ENCODE measurements around the gene SV2B.
"Not testable (repeated sequence)": the region's sequence is repeated elsewhere in the genome, so short reads cannot be mapped to it uniquely, and the experiment has no call there.

Gene SV2B

DNA sequence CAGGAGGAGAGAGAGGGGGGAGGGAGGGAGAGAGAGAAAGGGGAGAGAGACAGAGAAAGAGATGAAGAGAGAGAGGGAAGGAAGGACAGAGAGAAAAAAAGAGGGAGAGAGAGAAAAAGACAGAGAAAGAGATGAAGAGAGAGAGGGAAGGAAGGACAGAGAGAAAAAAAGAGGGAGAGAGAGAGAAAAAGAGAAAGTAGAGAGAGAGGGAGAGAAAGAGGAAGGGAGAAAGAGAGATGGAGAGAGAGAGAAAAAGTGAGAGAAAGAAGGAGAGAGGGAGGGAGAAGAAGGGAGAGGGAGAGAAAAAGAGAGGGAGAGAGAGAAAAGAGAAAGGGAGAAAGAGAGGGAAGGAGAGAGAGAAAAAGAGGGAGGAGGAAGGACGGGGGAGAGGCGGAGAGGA, 204.2 kb downstream of the SV2B start:
- DNase-seq (ENCODE audit: low read depth in 1 of 2, low spot score in 1 of 2) = no peak

DNA sequence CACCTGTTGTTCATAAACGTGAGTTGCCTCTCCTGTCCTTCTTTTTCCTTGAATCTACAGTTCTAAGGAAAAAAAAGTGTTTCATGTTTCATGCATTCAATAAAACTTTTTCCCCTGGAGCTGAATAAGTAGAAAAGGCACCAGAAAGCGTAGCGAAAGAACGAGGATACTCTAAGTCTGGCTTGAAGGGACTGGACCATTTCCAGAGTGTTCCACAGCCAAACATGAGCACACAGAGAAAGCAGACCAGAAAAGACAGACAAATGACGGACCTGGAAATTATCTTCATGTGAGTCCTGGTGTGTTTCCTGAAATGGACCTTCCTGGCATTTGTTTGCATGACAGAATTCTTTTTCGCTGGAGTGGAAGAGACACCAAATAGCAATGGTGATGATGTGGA, 204.7 kb downstream of the SV2B start:
- DNase-seq (ENCODE audit: low read depth in 1 of 2, low spot score in 1 of 2) = no peak

- no peak for DNase-seq (ENCODE audit: low read depth in 1 of 2, low spot score in 1 of 2)
Observed at GRCh38 chr15:91306144-91306543, 206.1 kb downstream of the SV2B start.

GRCh38 chr15:91307601-91308000, 207.5 kb downstream of the SV2B start:
- no peak for DNase-seq (ENCODE audit: low read depth in 1 of 2, low spot score in 1 of 2)

GRCh38 chr15:91308199-91308598, 208.1 kb downstream of the SV2B start:
- no peak for DNase-seq (ENCODE audit: low read depth in 1 of 2, low spot score in 1 of 2)

DNA sequence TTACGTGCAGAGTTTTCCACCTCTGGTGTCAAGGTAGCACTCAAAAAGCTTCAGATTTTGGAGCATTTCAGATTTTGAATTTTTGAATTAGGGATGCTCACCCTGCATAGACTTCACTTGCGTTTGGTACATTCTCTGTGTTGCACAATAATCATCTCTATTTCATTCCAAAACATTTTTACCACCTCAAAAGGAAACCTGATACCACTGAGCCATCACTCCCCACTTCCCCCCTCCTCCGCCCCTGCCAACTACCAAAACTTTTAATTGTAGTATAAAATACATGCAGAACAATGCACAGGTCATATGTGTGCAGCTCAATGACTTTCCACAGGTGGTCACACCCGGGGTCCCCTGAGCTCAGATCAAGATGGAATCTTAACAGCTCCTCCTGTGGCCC, 208.8 kb downstream of the SV2B start:
- DNase-seq (ENCODE audit: low read depth in 1 of 2, low spot score in 1 of 2) = peak in 1 of 2 donors; percentile 11

DNA sequence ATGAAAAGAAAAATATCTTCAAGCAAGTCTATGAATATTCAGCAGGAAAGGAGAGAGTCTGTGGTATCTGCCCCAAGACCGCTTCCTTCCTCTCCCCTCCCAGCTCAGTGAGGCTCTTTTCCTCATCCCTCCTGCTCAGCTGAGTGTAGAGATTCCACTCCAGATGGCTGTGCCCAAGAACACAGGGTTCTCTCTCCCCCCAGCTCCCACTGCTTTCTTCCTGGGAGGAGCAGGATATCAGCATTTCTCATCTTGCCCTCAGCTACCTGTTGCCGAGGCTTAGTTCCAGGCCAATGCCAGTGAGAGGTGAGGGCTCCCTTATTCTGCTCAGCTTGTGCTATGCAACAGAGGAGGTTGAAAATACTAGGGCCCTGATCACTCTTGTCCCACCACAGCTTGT, 211.9 kb downstream of the SV2B start:
- no peak for DNase-seq (ENCODE audit: low read depth in 1 of 2, low spot score in 1 of 2)

DNA sequence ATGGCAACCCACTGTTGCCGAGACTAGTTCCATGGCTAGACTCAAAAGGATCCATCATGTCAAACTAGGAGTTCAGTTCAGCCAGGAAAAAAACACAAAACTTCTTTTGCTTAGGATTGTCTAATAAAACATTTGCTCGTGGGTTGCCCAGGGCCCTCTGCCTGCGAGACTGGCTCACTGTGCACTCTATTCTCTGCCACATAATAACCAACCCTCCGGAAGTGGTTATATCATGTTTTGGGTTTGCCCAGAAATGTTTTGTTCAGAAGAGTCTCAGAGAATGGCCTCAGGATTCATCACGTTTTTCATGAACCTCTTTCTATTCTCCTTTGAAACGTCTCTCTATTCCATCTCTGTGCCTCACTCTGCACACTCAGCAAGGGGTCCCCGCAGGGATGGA, 216.1 kb downstream of the SV2B start:
- no peak for DNase-seq (ENCODE audit: low read depth in 1 of 2, low spot score in 1 of 2)

- DNase-seq (ENCODE audit: low read depth in 1 of 2, low spot score in 1 of 2) = no peak
Observed at GRCh38 chr15:91318516-91318915, 218.5 kb downstream of the SV2B start.

GRCh38 chr15:91318931-91319330, 218.9 kb downstream of the SV2B start:
- no peak for DNase-seq (ENCODE audit: low read depth in 1 of 2, low spot score in 1 of 2)

DNA sequence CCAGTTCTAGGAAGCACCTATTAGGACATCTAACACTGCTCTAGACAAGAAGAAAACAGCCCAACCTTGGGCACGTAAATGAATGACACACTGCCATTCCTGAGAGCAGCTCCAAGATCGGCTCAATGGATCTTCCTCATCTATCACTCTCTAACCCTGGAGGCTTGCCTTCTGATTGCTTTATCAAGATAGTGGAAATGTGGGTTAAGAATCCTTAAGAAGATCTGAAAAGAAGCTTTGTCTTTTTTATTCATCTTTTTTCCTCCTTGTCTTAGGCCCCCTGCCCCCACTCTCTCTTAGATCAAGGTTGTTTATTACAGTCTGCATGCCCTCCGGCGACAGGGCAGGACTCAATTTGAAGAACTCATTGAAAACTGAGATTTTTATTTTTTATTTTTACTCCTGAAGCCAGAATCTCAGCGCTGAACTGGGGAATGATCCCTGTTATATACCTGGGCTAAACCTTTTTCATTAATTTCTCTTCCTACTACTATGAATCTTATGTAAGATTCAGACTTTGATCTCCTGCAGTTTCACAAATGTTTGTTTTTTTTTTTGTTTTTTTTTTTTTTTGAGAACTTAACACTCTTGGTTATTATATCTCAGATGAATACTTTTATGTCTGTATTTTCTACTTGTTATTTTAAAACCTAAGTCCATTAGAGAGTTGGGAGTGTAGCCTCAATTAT, 219.5 kb downstream of the SV2B start:
- DNase-seq (ENCODE audit: low read depth in 1 of 2, low spot score in 1 of 2) = no peak

GRCh38 chr15:91320101-91320500, 220.0 kb downstream of the SV2B start:
- no peak for DNase-seq (ENCODE audit: low read depth in 1 of 2, low spot score in 1 of 2)

- DNase-seq (ENCODE audit: low read depth in 1 of 2, low spot score in 1 of 2) = no peak
Observed at GRCh38 chr15:91329914-91330313, 229.9 kb downstream of the SV2B start.

GRCh38 chr15:91331581-91331980, 231.5 kb downstream of the SV2B start:
- DNase-seq (ENCODE audit: low read depth in 1 of 2, low spot score in 1 of 2) = no peak

- DNase-seq (ENCODE audit: low read depth in 1 of 2, low spot score in 1 of 2) = no peak
Observed at GRCh38 chr15:91335702-91336101, 235.6 kb downstream of the SV2B start.

GRCh38 chr15:91336687-91337086, 236.6 kb downstream of the SV2B start:
- no peak for DNase-seq (ENCODE audit: low read depth in 1 of 2, low spot score in 1 of 2)

- no peak for DNase-seq (ENCODE audit: low read depth in 1 of 2, low spot score in 1 of 2)
Observed at GRCh38 chr15:91338766-91339165, 238.7 kb downstream of the SV2B start.

GRCh38 chr15:91342097-91342496, 242.0 kb downstream of the SV2B start:
- no peak for DNase-seq (ENCODE audit: low read depth in 1 of 2, low spot score in 1 of 2)

DNA sequence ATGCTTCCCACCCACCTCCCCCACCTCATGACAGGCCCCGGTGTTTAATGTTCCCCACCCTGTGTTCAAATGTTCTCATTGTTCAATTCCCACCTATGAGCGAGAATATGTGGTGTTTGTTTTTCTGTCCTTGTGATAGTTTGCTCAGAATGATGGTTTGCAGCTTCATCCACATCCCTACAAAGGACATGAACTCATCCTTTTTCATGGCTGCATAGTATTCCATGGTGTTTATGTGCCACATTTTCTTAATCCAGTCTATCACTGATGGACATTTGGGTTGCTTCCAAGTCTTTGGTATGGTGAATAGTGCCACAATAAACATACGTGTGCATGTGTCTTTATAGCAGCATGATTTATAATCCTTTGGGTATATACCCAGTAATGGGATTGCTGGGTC, 244.9 kb downstream of the SV2B start:
- not testable (repeated sequence) for DNase-seq (ENCODE audit: low read depth in 1 of 2, low spot score in 1 of 2)

GRCh38 chr15:91345736-91346135, 245.7 kb downstream of the SV2B start:
- DNase-seq (ENCODE audit: low read depth in 1 of 2, low spot score in 1 of 2) = no peak

GRCh38 chr15:91346259-91346658, 246.2 kb downstream of the SV2B start:
- DNase-seq (ENCODE audit: low read depth in 1 of 2, low spot score in 1 of 2) = no peak

DNA sequence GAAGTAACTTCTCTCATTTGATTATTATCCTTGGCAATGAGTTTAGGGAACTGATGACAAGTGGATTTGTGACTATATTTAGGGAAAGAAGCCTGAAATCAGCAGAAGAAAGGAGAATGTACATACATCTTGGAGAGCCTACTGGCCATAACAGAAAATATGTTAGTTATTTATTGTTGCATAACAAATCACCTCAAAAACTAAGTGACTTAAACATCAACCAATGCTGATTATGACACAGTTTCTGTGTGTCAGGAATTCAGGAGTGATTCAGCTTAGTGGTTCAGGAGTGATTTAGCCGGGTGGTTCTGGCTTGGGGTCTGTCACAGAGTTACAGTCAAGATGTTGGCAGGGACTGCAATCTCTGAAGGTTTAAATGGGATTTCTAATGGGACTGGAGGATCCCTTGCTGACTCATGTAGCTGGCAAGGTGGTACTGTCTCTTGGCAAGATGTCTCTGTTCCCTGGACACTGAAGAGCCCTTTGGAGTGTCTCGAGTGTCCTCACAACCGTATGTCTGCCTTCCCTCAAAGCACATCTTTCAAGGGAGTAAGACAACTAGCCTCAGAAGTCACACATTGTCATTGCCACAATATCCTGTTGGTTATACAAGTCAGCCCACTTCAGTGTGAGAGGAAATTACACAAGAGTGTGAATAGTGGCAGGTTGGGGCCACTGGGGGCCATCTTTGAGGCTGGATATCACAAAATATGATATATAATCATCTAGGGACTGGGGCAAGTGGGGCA, 248.9 kb downstream of the SV2B start:
- DNase-seq (ENCODE audit: low read depth in 1 of 2, low spot score in 1 of 2) = no peak

Measured in activated CD4-positive, alpha-beta T cell treated with anti-CD3 and anti-CD28 coated beads, Interleukin-2, amount 50 U/mL, for 24 hours (primary cell).